HG02885 (cell line): ENCODE results near the gene DEDD2.

Experiments used
- ATAC-seq: cut with Tn5 transposase; IDR thresholded peaks from one replicate; pipeline ENCODE4 v1.9.1; 2021; ENCODE audit warnings: mild to moderate bottlenecking; ENCODE audit not compliant: unreplicated experiment, poor library complexity

Gene DEDD2

DNA sequence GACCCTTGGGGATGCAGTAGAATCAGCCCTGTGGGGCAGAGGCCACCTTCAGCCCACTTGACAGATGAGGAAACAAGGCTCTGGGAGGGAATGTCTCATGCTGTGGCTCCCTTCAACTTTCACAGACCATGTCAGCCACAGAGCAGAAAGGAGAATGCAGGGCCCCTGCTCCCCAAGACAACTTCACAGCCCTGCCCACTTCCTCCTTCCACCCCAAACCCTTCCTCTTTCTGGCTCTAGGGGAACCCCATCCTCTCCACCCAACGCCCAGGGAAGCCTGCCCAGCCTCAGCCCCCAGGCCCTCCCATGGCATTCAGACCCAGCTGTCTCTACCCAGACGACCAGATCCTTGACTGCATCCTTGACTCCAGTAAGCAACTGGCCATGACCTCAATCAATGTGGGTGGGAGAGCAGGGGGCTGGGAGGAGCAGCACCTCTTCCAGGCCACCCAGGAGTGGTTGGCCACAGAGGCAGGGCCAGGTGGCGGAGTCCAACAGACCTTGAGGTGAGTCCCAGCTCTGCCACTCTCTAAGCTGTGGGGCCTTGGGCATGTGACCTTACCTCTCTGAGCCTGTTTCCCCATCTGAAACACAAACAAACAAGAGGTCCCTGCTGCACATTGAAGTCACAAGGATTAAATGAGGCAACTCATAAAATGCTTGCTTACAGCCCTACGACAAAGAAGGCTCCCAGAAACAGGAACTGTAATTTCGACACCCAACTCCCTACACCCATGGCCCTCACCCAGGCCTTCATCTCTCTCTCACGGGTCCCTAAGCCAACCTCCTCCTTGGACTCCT is 15.8 kb downstream of the DEDD2 start:
- peak; percentile 57 for ATAC-seq

DNA sequence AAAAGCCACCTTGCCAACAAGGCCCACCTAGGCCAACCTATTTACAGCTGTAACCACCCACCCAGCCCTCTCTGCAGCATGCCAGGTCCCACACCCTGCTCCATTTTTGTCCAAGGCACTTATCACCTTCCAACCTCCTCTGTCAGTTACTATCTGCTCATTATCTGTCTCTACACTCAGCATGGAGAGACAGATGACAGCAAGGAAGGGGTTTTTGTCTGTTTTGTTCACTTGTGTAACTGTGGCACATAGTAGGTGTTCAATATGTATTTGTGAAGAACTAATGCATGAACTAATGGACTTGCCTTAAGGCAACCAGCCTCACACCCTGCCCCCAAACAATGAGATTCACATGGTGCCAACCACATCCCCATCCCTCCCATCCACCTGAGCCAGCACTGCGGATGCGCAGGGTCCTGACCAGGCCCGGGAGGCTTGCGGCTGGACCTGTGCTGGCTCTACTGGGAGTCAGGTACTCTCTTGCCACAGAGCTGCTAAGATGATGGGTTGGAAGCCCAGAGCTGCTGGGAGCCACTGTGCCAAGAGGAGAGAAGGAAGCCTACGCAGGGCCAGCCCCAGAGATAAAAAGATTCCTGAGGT is 17.3 kb downstream of the DEDD2 start:
- ATAC-seq: no peak

DNA sequence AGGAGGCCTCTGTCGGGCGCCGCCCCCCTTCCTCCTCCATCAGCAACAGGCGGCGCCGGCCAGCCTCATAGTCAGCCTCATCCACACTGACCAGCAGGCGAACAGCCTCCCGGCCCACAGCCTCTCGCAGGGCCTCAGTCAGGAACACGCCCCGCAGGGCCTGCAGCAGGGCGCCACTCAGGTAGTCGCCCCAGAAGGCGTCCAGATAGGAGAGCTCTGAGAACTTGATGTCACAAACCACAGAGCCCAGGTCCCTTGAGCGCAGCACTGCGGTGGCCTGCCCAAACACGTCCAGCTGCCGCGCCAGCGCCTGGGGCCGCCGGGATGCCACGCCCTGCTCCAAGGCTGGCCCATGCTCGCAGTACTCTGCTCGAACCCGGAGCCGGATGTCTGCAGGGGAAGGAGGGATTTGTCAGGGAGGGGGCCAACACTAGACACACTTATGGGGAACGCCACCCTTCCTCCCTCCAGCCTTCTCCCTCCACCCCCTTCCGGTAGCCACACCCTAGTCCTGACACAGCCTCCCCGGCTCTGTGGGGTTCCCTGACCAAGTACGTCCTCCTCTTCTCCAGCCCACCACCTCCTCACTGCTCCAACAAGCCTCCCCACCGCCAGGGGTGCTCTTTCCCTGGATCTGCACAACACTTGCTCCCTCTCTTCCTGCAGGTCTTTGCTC is 17.9 kb downstream of the DEDD2 start:
- ATAC-seq: peak; percentile 41

DNA sequence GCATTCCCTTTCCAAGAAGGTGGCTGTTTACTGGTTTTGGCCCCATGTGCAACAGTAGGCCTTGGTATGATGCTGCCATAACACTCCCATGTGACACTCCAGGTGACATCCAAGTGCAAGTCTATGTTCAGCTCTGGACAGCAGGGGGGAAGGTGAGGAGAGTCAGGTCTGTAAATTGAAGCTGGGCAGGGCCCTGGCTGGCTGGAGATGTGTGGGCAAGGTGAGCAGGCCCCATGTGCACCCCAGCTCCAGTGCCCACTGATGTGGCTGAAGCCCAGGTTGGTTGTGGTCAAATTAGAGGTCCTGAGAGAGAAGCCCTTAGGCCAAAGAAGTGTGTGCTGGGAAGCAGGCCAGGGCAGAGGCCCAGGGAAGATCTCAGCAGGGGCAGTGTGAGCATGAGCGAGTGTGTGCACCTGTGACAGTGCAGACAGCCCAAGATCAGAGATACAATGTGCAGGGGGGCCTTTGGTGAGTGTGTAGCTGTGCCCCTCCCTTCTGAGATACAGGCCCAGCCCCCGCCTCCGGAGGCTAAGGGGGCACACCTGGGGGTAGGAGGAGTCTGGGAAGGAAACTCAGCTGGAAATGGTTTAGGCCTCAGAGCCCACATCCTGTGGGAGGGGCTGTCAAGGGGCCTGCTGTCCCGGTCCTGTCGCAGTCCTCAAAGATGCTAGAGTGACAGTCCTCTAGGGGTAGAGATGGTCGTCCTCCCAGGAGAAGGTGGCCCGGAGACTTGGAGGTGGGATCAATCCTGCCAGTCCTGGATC is 18.6 kb downstream of the DEDD2 start:
- peak; percentile 40 for ATAC-seq

DNA sequence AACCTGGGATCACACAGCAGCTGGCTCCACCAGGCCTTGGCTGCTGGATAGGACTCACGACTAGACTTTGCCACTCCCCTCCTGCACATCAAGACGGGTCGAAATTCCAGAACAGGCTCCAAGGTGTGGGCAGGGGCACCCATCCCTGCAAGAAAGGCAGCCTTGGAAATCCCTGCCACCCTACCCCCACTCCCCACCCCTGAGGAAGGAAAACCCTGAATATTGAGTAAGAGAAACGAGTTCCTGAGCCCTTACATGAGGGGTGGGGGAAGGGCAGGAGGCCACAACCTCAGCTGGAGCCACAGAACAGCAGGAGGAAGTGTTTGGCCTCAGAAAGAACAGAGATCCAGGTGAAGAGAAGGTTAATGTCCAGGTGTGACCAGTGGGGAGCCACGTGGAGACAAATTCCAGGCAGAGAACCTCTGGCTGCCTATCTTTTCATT is 20.1 kb downstream of the DEDD2 start:
- ATAC-seq: no peak

DNA sequence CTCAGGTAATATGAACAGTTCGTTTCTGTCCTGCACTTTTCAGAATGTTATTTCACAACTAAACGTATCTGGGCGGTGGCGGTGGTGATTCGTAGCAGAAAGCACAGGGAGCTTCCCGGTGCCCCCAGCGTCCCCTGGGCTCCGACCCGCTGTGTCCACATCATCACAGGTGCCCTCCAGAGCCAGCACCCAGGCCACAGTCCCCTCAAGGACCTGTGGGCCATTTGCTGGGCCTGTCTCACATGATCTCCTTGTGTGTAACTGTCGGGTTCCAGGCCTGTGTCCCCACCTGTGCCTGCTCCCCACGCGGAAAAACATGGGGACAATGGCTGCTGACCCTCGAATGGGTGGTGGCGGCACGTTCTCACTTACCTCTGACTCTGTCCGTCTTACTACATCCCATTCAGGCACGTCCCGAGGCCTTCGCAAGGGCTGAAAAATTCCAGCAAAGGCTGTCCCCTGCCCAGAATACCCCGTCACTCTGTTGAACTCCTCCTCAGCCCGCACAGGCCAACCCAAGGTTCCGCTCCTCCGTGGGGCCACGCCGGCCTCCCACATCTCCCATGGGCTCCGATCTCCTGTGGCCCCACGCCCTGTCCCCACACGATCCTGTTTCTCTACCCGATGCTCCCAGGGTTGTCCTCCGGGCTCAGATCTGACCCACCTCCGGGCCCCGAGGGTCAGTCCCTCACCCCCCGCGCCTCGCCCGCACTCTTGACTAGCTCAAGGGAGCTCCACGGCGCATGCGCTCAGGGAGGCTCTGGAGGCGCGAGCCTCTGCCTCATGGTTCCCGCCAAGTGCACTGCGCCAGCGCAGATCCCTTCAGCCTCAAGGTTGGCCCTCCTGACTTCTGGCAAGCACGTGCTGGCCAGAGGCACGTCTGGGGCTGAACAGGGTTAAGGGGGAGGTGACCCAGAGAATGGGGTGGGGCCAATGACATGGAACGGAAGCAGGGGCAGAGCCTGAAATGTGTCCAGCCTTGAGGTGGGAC is 21.2 kb downstream of the DEDD2 start:
- ATAC-seq: no peak

DNA sequence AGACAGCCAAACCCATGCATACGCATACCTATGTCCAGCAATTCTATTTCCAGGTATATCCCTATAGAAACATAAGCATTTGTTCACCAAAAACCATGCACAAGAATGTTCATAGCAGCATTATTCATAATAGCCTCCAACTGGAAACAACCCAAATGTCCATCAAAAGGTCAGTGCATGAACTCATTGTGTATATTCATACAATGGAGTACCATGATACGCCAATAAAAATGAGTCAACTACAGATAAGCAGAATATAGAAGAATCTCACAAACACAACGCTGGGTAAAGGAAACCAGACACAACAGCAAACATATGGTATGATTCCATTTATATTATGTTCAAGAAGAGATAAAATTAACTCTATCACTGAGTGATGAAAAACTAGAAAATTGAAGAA is 23.8 kb downstream of the DEDD2 start:
- ATAC-seq: no peak

DNA sequence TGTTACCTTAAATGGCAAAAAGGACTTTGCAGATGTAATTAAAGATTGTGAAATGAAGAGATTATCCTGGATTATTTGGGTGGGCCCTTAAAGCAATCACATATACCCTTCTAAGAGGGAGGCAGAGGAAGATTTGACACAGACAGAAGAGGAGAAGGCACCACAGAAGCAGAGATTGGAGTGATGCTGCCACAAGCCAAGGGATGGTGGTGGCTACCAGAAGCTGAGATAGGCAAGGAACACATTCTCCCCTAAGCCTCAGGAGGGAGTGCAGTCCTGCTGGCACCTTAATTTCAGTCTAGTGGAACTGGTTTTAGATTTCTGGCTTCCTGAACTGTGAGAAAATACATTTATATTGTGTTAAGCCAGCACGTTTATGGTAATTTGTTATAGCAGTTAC is 24.2 kb downstream of the DEDD2 start:
- no peak for ATAC-seq

DNA sequence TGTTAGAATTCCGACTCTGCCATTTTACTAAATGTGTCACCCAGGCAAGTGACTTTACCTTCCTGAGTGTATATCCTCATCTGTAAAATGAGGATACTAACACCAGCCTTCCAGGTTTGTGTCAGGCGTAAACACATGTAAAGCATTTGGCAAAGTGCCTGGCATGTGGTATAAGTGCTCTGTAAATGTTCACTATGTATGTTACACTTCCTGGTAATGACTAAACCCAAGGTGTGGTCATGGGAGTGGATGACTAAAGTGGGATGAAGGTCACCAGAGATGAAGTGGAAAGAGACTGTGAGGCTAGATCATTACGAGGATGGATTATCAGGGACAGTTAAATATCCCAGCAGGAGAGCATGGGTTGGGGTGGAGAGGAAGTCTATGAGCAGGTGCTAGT is 25.6 kb downstream of the DEDD2 start:
- ATAC-seq: no peak

DNA sequence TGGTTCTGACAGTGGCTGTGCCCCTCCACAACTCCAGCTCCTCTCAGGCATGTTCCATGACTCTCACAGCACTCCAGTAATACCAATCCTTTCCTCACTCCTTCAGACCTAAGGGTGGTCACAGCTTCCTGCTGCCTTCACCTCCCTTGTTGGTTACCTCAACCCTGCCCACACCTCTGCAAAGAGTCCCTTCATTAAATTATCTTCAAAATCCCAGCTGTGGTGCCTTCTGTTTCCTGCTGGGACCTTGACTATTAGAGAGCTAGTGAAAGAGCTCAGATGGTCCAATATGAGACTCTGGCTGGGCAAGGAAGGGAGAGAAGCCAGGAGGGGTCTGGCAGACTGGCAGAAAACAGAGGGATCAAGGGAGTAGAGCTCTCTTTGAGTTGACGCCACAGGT is 26.1 kb downstream of the DEDD2 start:
- ATAC-seq: no peak

DNA sequence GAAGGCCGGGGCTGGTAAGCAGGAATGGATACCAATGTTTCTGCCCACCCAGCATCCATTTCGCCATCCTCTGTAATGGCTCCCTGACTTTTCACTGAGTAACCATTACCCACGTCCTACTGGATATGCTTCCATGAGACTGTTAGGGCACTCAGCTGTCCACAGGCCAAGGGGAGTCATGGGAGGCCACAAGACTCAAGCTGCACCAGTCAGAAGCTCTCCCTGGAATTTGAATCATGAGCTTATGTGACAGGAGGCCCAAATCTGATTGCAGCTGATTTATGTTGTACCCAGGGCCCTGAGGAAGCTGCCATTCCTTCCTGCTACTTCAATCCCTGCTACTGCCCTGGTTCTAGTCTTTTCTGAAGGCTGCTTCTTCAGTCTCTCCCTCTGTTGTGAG is 28.3 kb downstream of the DEDD2 start:
- ATAC-seq: no peak

DNA sequence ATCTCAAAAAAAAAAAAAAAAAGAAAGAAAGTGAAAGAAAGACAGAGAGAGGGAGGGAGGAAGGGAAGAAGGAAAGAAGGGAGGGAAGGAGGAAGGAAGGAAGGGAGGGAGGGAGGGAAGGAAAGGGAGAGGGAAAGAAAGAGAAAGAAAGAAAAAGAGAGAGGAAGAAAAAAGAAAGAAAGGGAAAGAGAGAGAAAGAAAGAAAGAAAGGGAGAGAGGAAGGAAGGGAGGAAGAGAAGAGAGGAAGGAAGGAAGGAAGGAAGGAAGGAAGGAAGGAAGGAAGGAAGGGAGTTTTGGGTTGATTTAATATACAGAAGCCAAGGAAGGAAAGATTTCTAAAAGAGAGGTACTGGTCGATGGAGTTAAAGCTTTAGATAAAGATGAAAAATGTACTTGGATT is 28.8 kb downstream of the DEDD2 start:
- no peak for ATAC-seq

DNA sequence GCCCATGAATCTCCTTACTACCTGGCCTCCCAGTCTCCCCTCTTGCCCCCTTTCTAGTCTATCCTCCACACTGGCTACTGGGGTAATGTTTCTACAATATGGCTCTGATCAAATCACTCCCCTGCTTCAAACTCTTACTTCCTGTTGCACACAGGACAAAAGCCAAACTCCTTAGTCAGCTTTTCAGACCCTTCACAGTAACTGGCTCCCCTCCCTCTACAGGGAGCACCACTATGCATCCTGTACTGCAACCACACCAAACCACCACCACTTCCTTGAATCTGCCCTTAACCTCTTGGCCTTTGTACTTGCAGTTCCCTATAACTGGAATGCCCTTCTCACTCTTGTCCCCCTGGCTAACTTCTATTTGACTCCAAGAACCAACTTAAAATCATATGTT is 32.2 kb downstream of the DEDD2 start:
- ATAC-seq: no peak

DNA sequence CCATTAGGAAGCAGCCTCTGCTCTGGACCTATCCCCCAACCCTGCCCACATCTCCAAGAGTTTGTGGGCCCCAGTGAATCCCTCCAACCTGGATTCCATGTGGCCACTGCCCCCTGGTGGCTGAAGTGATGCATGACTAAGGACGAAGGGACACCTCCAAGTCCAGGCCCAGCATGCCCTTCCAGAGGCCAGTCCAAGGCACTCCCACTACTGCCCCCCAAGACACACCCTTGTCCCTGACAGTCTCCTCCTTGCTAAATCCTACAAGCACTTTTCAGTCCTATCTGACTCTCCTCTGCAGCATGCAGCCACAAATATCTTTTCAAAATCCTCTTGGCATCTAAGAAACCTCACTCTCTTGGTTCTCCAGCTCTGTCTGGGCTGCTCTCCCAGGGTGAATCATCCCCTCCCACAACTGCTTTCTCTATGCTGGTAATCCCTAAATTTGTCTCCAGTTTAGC is 33.0 kb downstream of the DEDD2 start:
- no peak for ATAC-seq

DNA sequence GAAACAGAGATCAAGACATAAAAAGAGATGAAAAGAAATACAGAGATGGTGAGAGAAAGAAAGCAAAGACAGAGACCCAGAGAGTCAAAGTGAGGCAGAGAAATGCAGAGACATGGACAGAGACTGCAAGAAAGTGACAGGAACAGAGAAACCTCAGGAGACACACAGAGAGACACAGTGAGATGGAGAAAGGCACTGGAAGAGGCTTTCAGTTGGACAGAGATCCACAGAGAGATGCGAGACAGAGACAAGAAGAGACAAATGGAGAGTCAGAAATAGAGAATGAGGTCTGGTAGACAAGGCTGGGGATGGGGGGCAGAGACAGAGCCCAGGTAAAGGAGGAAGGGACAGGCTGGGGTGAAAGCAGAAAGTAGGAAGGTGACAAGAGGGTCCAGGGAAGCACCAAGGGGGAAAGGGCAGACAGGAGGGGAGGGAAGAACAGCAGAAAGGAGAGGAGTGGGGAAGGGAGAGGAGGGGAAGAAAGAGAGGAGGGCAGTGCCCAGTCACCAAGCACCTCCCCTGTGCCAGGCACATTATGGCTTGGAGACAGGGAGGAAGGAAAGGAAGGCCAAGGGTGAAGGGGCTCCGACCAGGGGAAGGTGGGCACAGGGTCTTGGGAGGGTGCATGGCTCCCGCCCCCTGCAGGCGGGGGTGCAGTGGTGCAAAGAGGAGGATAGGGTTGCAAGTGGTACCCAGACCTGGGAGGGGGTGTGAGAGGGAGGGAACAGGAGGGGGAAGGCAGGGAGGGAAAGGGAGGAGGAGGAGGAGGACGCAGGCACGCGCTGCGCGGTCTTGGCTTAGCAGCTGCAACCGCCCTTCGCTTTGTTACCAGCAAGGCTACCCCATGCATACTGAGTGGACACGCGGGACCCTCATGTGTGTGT is 38.4 kb downstream of the DEDD2 start:
- ATAC-seq: no peak

DNA sequence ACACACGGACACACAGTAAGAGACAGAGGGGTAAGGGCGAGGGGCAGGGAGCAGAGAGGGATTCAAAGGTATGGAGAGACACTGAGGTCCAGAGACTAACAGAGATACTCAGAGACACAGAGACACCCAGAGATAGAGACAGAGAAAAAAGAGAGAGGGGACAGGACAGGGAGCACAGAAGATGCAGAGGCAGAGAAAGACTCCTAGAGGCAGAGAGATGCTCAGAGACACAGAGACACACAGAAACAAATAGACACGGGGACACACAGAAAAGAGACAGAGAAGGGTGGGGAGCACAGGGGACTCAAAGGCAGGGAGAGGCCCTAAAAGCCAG is 39.8 kb downstream of the DEDD2 start:
- ATAC-seq: no peak

DNA sequence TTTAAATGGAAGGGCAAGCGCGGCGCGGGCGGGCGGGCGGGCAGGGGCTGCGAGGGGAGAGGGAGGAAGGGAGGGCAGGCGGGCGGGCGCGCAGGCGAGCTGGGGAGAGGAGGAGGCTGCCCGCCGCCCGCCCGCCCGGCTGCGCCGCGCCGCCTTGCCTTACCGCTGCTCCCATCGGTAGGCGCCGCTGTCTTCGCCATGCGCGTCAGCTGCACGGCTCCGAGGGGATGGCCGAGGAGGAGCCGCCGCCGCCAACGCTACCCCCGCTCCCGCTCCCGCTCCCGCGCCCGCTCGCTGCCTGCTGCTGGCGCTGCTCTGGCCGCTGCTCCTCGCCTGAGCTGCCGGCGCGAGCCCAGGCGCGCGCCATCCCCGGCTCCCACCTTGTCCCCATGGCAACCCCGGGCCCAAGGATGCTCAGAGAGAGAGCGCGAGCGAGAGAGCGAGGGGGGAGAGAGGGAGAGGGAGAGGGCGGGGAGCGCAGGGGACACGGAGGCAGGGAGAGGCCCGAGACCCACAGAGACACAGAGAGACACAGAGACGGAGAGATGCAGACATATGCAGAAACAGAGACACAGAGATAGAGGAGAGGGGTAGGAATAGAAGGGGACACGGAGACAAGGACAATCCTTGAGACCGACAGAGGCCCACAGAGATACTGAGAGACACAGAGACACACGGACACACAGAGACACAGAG is 40.3 kb downstream of the DEDD2 start:
- ATAC-seq: no peak

DNA sequence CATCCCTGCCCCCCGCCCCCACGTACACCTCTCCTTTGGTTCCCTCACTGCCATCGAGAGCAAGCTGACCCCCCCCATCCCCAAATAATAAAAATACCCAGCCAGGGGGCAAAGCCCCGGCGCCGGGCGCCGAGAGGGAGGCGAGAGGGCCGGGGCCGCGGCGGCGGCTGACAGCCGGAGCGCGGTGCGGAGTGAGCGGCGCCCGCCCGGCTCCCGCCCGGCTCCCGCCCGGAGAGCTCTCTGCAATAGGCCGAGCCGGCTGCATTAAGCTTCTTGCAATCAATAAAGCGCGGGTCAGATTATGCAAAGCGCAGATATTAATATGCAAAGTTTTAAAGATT is 40.9 kb downstream of the DEDD2 start:
- no peak for ATAC-seq
